Omental fat pad (tissue), 4 donors: ENCODE results near the gene NMT1. TPM values are rescaled to one million over a fixed set of nuclear protein-coding genes. Genes with fewer than 3 reads are reported as not detected.

Source experiments
- ATAC-seq: fragments of 150-250 bp; one replicate; pipeline ENCODE4 v1.9.1; 2016; ENCODE audit warnings: mild to moderate bottlenecking, moderate library complexity; ENCODE audit not compliant: low FRiP score
- DNase-seq: peaks from one replicate; pipeline ENCODE4 v3.0.0-alpha.2; 2019; ENCODE audit warnings: low spot score
- total RNA-seq, 4 donors: library from RNA; depleted of rRNA; stranded (reverse); fragments of >200 nt; gene quantifications; one replicate each; pipeline ENCODE4 v1.1.0, GENCODE V29; 2016
- TF ChIP-seq, protein P1 (sequence below), 3 donors: fragments of 450-650 bp; IDR thresholded peaks; one replicate each; pipeline ENCODE4 v1.5.1; 2016 to 2017; ENCODE audit warnings: antibody characterized with exemption in 3 of 3, mild to moderate bottlenecking in 3 of 3, moderate library complexity in 2 of 3

NMT1 gene
- total RNA-seq, 4 donors from 2014 or later, result 57.3 to 101 (median 78.1) TPM

DNA sequence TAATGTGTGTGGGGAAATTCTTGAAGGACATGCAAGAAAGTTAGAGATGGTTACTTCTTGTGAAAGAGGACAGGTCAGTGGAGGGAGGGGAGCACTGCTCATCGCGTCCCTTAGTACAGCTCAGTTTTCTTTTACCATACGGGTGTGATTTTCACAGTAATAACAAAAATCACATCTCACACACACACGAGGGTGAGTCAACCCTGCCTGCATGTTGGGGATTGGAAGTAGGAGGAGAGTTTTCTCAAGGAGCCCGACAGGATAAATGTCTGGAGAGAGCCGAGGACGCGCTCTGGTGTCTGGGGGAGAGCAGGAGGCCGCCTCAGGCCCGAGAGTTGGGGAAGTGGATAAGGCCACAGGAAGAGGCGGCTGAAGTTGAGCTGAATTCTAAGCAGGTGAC is 54.8 kb downstream of the NMT1 start:
- TF ChIP-seq, protein P1, sequence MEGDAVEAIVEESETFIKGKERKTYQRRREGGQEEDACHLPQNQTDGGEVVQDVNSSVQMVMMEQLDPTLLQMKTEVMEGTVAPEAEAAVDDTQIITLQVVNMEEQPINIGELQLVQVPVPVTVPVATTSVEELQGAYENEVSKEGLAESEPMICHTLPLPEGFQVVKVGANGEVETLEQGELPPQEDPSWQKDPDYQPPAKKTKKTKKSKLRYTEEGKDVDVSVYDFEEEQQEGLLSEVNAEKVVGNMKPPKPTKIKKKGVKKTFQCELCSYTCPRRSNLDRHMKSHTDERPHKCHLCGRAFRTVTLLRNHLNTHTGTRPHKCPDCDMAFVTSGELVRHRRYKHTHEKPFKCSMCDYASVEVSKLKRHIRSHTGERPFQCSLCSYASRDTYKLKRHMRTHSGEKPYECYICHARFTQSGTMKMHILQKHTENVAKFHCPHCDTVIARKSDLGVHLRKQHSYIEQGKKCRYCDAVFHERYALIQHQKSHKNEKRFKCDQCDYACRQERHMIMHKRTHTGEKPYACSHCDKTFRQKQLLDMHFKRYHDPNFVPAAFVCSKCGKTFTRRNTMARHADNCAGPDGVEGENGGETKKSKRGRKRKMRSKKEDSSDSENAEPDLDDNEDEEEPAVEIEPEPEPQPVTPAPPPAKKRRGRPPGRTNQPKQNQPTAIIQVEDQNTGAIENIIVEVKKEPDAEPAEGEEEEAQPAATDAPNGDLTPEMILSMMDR (IDR thresholded peaks at IDR 0.05), result no peak
- no peak for ATAC-seq
- no peak for DNase-seq

DNA sequence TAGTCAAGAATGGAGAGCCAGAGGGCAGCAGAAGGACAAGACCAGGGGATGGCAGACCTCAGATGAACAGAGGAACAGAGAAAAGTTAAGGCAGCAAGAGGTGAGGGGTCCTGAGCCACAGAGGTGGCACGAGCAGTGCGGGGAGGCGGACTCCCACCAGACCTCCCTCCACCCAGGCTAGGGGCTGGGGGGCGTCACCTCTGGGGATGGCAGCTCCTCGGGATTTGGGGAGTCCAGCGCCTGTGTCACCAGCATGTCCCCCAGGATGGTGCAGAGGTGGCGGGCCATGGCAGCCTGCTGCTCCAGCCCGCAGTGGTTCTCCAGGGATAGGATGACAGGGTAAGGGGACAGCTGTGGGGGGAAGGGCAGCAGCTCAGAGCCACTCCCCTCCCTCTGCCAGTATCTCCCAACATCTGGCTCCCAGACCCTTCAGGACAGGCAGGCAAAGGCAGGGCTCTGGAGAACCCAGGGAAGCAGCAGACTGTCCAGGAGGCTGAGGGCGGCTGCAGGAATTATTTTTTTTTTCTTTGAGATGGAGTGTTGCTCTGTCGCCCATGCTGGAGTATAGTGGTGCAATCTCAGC is 55.4 kb downstream of the NMT1 start:
- no peak for DNase-seq
- TF ChIP-seq, protein P1 (IDR thresholded peaks at IDR 0.05), result no peak
- no peak for ATAC-seq

DNA sequence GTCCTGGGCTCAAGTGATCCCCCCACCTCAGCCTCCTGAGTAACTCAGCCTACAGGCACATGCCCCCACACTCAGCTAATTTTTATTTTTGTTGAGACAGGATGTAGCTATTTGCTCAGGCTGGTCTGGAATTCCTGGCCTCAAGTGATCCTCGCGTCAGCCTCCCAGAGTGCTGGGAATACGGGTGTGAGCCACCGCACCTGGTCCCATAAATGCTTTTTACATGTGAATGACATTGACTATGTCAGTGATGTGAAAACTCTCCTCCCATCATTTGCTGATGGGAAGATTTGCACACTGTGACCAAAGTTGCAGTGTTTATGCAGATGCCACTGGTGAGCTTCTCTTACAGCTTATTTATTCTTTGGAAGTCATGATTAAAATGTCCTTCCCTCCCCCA is 56.2 kb downstream of the NMT1 start:
- ATAC-seq (no peak), DNase-seq (no peak)
- TF ChIP-seq, protein P1 (IDR thresholded peaks at IDR 0.05), result no peak

DNA sequence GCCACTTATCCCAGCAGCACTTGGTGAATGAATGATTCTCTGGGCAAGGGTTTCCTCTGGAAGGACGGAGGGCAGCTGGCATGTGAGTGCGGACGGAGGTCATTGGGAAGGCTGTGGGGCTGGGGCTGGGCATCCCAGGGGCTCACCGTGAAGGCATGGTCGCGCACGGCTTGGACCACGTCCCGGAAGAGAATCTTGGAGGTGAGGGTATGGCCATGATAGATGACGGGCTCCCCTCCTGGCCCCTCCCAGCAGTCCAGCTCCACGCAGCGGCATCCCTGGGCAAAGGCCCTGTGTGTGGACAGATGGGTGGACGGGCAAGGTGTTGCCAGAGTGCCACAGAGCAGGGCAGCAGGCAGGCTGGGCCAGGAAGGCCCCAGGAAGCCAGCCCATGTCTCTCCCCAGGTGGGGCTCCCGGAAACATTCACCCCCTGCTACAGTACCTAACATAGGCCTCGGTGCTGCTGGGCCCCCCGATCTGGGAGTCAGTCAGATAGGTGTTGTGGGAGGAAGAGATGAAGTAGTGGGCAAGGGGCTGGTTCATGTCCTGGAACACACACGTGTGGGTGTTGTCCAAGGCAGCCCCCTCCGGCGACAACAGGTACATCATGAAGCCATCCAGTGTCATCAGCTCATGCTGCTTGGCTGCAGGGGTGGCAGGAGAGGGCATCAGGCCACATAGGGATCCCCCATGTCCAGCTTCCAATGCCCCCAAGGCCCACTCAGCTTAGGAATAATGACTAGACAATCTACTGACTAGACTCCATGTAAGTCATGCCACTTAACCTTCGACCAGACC is 56.9 kb downstream of the NMT1 start:
- DNase-seq, result no peak
- no peak for ATAC-seq
- TF ChIP-seq, protein P1 (IDR thresholded peaks at IDR 0.05), result no peak

DNA sequence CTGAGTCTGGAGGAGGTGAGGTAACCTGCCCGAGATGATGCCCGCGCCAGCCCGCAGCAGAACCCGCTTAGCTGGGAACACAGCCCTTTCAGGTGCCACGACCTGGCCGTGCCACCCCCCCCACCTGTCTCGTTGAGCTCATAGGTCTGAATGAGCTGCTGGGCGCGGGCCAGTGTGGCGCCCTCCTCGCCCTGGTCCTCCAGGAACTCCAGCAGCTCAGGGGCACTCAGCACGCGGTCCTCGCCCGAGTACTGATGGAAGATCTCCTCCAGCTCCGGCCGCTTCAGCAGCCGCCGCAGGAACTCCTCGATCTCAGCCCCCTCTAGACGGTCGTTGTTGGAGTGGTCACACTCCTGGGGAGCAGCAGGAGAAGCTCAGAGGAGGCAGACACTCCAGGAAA is 57.6 kb downstream of the NMT1 start:
- ATAC-seq (no peak), DNase-seq (no peak)
- TF ChIP-seq, protein P1 (IDR thresholded peaks at IDR 0.05), result no peak

DNA sequence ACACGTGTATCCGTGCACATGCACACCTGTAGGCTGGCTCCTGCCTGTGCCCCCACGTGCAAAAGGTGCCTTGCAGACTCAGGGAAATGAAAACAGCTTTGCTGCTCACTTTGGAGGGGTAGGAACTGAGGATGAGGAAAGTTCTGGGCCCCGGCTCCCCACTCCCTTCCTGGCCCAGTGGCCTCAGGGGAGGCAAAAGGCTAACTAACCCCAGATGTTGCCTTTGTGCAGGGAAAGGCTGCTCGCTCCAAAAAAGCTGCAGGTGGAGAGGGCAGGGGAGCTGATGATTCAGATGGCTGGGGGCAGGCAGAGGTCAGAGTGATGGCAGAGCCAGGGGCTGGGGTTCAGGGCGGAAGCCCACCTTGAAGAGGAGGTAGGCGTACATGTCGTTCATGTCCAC is 58.8 kb downstream of the NMT1 start:
- no peak for ATAC-seq
- TF ChIP-seq, protein P1 (IDR thresholded peaks at IDR 0.05), result no peak
- DNase-seq, result no peak

DNA sequence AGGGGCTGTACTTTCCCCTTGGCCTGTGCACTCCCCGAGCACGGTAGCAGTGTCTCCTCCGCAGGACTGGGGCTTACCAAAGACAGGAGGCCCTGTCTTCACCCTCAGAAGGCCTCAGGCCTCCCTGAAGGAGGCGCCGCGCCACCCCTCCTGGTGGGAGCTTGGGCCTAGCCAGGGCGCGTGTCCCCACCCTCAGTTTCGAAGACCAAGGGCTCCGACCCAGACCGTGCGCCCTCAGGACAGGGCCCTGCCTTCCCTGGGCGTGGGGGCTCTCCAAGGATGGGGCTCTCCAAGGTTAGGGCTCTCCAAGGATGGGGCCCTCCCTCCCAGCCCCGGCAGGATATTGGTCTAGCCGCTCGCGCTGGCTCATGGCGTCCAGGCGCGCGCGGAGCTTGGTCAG is 59.4 kb downstream of the NMT1 start:
- DNase-seq, result no peak
- TF ChIP-seq, protein P1 (IDR thresholded peaks at IDR 0.05), result no peak
- ATAC-seq, result no peak
